ENCODE data around the gene SLCO2A1.

The SLCO2A1 gene

GRCh38 chr3:134060561-134061385 lies 31.0 kb upstream of the SLCO2A1 start:
- DNase-seq = no peak

DNA sequence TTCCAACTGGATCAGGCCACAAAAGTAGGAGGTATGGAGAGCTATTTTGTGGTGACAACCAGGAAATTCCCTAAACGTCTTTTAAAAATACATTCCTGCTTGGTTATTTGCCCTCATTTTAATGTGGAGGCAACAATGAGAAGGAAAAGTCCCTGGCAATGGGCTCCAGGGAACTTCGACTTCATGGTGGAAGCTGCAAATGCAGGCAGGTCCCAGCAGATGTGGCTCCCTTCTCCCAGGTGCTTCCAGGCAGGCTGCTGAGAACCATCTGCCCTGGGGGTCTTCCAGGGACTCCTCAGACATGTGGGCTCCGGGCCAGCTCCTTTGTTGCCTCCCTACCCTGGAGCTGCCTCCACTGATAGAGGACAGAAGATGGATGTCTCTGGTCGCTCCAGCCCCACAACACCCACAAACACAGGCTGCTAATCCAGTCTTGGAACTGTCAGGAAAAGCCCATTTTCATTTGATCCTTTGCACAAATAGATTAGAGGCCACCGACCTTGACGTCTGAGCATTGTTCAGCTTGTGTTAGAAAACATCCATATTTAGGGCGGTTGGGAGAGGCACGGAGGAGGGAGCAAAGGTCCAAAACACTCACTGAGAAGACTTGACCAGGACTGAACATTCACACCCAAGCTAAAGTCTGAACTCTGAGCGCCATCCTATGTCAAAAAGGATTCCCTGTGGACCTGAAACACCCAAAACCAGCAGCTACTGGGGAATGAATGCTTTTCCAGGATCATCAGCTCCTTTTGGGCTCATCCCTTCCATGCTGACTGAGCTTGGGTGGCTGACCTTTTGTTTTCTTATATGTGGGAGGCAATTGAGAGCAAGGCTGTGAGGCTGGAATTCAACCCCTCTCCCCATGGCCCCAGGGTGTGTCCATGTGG lies 30.2 kb upstream of the SLCO2A1 start:
- DNase-seq = no peak

GRCh38 chr3:134059035-134059601 lies 29.4 kb upstream of the SLCO2A1 start:
- no peak for DNase-seq

DNA sequence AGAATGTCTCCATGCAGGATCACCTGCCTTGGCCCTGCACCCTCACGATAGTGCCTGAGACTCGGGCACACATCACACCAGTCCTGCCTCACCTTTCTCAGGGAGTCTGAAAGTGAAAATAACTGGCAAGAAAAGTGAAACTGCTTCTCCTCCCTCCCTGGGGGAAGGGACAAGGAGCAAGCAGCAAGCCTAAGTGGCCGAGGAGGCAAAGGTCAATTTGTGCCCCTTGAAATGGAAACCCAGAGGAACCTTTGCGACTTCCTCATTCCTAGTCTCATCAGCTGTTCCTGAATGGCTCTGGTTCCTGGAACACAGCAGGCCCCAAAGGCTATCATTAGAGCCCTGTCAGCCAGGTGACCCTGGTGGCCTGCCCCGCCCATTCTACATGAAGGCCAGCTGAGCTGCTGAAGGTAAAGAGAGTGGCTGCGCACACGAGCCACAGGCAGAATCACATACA lies 28.0 kb upstream of the SLCO2A1 start:
- no peak for DNase-seq

GRCh38 chr3:134057006-134057653 lies 27.4 kb upstream of the SLCO2A1 start:
- DNase-seq = no peak

DNA sequence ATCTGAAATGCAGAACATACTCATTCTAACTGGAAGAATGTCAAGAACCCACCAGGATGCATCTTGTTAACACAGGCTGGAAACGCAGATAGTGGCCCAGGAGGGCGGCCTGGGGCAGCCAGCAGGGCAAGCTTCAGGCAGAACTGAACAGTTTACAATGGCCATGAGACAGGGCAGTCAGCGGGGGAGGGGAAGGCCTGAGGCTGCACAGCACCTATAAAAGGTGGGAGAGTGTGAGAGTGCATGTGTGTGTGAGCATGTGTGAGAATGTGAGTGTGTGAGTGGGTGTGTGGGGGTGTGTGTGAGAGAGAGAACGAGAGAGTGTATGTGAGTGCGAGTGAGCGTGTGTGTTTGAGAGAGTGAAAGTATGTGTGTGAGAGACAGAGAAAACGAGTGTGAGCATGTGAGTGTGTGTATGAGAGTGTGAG lies 26.8 kb upstream of the SLCO2A1 start:
- DNase-seq = no peak

- no peak for DNase-seq
Observed at GRCh38 chr3:134055661-134056060, 25.9 kb upstream of the SLCO2A1 start.

GRCh38 chr3:134054881-134055280 lies 25.2 kb upstream of the SLCO2A1 start:
- DNase-seq = no peak

DNA sequence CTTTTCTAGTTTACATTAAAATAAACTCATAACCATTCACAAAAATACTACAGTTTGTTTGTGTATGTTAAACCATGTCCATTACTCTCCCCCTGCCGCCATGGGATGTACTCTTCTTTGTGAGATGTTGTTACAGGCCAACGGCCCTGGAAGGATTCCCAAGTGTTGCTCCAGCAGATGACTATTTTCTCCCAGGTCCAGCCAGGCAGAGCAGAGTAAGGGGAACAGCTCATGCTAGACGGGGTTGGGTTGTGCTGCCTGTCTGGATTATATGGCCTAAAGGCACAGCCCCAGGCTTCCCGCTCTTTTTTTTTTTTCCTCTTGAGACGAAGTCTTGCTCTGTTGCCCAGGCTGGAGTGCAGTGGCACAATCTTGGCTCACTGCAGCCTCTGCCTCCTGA lies 24.5 kb upstream of the SLCO2A1 start:
- DNase-seq = no peak

DNA sequence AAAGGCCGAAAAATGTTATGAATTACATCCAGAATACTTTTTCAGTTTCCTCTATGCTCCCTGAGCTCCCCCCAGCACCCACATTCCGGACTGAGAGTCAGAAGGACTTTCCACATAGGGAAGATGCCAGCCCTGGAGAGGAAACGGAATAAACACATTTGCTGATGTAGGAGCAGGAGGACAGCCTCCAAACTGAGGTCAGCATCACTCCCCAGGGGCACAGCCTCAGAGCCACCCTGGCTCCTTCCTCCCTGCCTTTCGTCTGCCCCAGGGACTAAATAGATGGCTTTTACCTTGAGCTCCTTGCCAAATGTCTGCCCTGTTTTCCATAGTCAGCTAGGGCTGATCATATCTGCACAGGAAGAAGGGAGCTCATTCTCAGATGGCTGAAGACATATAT lies 22.6 kb upstream of the SLCO2A1 start:
- no peak for DNase-seq

GRCh38 chr3:134049676-134050075 lies 20.0 kb upstream of the SLCO2A1 start:
- no peak for DNase-seq

DNA sequence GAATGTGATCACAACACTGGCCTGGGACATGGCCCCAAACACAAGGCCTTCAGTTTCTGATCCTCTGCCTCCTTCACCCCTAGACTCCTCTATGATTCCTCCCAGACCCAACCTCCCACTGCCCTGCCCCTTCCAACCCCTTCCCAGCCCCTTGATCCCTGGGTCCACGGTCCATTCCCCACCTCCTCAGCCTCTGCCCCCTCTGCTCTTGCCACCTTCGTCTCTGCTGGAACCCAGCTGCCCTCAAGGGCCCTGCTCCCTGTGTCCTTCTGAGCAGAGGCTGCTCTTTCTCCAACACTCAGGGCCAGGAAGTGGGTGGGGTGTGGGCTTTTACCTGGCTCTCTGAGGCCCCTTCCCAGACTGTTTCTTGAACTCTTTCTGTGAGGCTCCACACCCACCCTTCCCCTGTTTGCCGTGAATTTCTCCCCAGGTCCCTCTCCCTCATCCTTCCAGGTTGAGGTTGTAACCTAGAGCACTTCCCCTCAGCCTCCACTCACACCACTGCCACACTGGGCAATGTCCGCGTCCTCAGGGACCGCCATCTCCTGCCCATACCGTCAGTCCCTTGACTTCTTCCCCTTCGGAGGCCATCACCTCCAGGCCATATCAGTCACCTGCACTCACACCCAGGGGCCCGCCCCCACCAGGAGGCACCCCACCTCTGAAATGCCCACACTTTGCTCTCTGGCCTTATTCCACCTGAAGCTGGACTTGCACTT lies 18.7 kb upstream of the SLCO2A1 start:
- DNase-seq = no peak

GRCh38 chr3:134044459-134044858 lies 14.7 kb upstream of the SLCO2A1 start:
- DNase-seq = no peak

- no peak for DNase-seq
Observed at GRCh38 chr3:134040066-134040465, 10.3 kb upstream of the SLCO2A1 start.

DNA sequence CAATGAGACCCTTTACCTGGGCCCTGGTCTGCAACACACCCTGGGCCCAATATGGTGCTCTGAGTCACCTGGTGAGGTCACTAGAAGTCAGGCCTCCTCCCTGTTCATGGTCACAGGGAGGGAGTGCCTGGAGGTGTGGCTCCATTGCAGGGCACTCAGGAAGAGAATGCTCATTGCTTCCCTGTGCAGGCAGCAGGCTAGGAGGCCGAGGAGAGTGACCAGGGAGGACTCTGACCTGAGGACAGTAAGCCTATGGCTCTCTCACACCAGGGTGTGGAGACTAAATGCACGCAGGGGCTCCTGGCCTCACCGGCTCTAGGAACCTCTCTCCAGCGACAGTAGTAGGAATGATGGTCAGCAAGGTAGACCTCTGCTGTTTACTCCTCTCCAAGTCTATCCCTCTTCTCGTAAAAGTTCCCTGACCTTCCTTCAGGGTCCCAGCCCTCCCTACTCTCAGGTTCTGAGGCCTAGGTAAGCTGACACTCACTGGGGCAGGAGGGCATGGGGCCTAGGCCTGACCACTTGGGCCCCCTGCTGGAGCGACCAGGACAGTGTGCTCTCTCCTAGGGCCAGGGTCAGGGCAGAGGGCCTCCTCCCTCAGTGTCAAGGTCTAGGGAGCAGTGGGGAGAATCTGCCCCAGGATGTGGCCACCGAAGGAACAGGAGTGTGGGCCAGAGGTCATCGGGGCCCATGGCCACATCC lies 9.6 kb upstream of the SLCO2A1 start:
- no peak for DNase-seq

- no peak for DNase-seq
Observed at GRCh38 chr3:134038716-134039115, 9.0 kb upstream of the SLCO2A1 start.

GRCh38 chr3:134038071-134038491 lies 8.4 kb upstream of the SLCO2A1 start:
- no peak for DNase-seq

DNA sequence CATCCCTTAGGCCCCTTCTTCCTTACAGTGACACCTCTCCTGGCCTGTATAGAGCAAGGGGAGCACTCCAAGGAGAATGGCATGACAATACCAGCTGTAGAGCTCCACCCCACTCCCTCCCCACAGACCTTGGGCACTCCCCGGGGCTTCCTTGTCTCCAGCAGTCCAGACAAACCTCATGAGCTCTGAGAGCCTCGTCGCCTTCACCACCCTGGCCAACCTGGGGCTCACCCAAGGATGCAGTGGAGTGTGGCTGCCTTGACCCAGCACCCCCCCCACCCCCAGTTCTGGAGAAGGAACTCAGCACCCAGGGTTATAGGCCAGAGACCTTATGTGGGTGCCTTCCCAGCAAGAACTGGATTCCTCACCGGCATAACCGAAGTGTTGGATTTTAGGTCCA lies 7.4 kb upstream of the SLCO2A1 start:
- no peak for DNase-seq

DNA sequence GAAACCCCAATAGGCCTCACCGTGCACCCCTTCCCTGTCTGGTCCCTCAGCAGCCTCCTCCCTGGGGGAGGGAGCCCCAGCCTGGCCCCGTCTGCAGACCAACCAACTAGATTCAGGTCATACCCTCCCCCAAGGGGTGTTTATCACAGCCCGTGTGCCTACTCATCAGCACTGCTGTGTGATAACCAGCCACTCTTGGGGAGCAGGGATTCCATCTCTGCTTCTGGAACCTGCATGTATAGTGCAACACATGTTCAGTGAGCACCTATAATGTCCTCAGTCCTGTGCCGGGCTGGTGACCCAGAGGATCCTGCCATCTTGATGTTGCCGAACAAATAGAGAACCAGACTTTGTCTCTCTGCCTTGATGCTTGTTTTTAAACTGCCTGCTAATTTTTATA lies 6.6 kb upstream of the SLCO2A1 start:
- no peak for DNase-seq

GRCh38 chr3:134035836-134036235 lies 6.1 kb upstream of the SLCO2A1 start:
- no peak for DNase-seq

GRCh38 chr3:134034005-134034785 lies 4.5 kb upstream of the SLCO2A1 start:
- DNase-seq = no peak
